Calu3 (cell line): ENCODE measurements around the gene TSPAN13. TPM values are rescaled to one million over a fixed set of nuclear protein-coding genes. Genes with fewer than 3 reads are reported as not detected.

Source experiments
- BruUV-seq: library from RNA; stranded (reverse); fragments of 400-500 nt; replicated peaks from 2 replicates; lab custom pipeline; 2021; lab: Mats Ljungman, UMichigan
- CTCF ChIA-PET: fragments of 300-600 bp; sonication (Branson Sonifier 250); formaldehyde crosslinking; loops from one replicate; lab custom pipeline; 2022; ENCODE audit warnings: antibody characterized with exemption; lab: Charles Lee
- DNase-seq: peaks from one replicate; pipeline ENCODE4 v3.0.0; 2022
- H3K27ac Mint-ChIP-seq: one replicate; pipeline ENCODE4 v1.8.0; 2022; ENCODE audit warnings: mixed read lengths; ENCODE audit not compliant: unreplicated experiment
- H3K27me3 Mint-ChIP-seq: one replicate; pipeline ENCODE4 v1.8.0; 2022; ENCODE audit warnings: mixed read lengths; ENCODE audit not compliant: unreplicated experiment
- H3K36me3 Mint-ChIP-seq: one replicate; pipeline ENCODE4 v1.8.0; 2022; ENCODE audit warnings: mild to moderate bottlenecking, moderate library complexity, mixed read lengths; ENCODE audit not compliant: insufficient read depth, unreplicated experiment
- H3K4me1 Mint-ChIP-seq: one replicate; pipeline ENCODE4 v1.8.0; 2022; ENCODE audit warnings: mild to moderate bottlenecking, low read depth, mixed read lengths; ENCODE audit not compliant: unreplicated experiment
- H3K4me3 Mint-ChIP-seq: one replicate; pipeline ENCODE4 v1.8.0; 2022; ENCODE audit warnings: mild to moderate bottlenecking, low read depth, moderate library complexity, mixed read lengths; ENCODE audit not compliant: unreplicated experiment
- H3K9me3 Mint-ChIP-seq: one replicate; pipeline ENCODE4 v1.8.0; 2022; ENCODE audit warnings: low read depth, mixed read lengths; ENCODE audit not compliant: unreplicated experiment
- intact Hi-C: fragments of 100-400 bp; cut with micrococcal nuclease; formaldehyde crosslinking; loops from one replicate; pipeline ENCODE4 v1.10.0; 2022; ENCODE audit not compliant: unreplicated experiment
- total RNA-seq: library from RNA; stranded (reverse); gene quantifications from 2 replicates; pipeline ENCODE4 v1.2.3, GENCODE V29; 2022
- TF ChIP-seq, protein P1 (sequence below): fragments of 200-600 bp; IDR thresholded peaks from one replicate; pipeline ENCODE4 v1.8.0; 2022; ENCODE audit warnings: antibody characterized with exemption; ENCODE audit not compliant: unreplicated experiment

Gene TSPAN13
- total RNA-seq, 1 experiment from 2014 or later, result 148 TPM

- TF ChIP-seq, protein P1, sequence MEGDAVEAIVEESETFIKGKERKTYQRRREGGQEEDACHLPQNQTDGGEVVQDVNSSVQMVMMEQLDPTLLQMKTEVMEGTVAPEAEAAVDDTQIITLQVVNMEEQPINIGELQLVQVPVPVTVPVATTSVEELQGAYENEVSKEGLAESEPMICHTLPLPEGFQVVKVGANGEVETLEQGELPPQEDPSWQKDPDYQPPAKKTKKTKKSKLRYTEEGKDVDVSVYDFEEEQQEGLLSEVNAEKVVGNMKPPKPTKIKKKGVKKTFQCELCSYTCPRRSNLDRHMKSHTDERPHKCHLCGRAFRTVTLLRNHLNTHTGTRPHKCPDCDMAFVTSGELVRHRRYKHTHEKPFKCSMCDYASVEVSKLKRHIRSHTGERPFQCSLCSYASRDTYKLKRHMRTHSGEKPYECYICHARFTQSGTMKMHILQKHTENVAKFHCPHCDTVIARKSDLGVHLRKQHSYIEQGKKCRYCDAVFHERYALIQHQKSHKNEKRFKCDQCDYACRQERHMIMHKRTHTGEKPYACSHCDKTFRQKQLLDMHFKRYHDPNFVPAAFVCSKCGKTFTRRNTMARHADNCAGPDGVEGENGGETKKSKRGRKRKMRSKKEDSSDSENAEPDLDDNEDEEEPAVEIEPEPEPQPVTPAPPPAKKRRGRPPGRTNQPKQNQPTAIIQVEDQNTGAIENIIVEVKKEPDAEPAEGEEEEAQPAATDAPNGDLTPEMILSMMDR, result no peak
- CTCF ChIA-PET, result interaction anchor here (0.6 to 2.1 kb wide), 11 partner anchors 9 to 188 kb away, joined by 3 to 10 read pairs (median 3); partner anchors contain the start of gene AGR3
- no TSS peak for BruUV-seq
- Mint-ChIP-seq H3K9me3 (no peaks in the 10 kb centered on the region), H3K27me3 (no peaks in the 10 kb centered on the region), H3K27ac (peak within 1 kb of the TSS; percentile 88), H3K4me1 (peaks cover 27% of the 10 kb centered on the region), H3K36me3 (peaks cover 32% of the 10 kb centered on the region), H3K4me3 (peak within 1 kb of the TSS; percentile 80)
- intact Hi-C loops, result loop anchor here (2.0 to 10.0 kb wide), 4 partner anchors 42 to 330 kb away; partner anchors contain the start of gene AGR3
- peak; percentile 89 for DNase-seq
Measured at GRCh38 chr7:16804674-16805439, 51.3 kb downstream of the TSPAN13 start, which contains the start of gene AGR2. AGR2 (minus strand) TSS chr7:16804999; CDS start chr7:16801796, 3,203 bp downstream.

DNA sequence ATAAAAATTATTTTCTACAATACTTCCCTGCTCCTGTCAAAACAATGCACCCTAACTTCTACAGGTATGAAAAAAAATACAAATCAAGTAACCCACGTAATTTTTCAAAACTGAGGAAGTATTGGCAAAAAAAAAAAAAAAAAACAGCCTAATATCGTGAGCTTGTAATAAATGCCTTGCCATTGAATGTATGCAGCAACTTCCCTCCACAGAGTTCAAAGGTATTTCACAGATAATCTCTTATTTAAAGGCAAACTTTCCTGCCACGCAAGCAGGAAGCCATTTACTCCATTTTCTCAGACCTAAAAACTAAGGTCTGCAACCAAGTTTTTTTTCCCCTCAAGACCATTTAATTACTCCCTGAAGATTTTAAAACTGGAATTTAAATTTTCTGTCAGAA, 51.9 kb downstream of the TSPAN13 start:
- intact Hi-C loops, result loop anchor here (2.0 to 10.0 kb wide), 3 partner anchors 41 to 329 kb away; partner anchors contain the start of gene AGR3
- H3K27me3 Mint-ChIP-seq, result no peaks in the 10 kb centered on the region
- H3K27ac Mint-ChIP-seq, result peak overlapping the region; percentile 88
- DNase-seq, result no peak
- peaks cover 33% of the 10 kb centered on the region for H3K4me1 Mint-ChIP-seq
- peaks cover 36% of the 10 kb centered on the region for H3K36me3 Mint-ChIP-seq
- no TSS peak for BruUV-seq
- no peaks in the 10 kb centered on the region for H3K9me3 Mint-ChIP-seq
- H3K4me3 Mint-ChIP-seq, result peak overlapping the region; percentile 80
- TF ChIP-seq, protein P1, result no peak
- CTCF ChIA-PET, result interaction anchor here (0.6 to 2.1 kb wide), 6 partner anchors 39 to 189 kb away, joined by 3 to 10 read pairs (median 3); no protein-coding TSS in a partner anchor

- H3K27me3 Mint-ChIP-seq, result no peaks in the 10 kb centered on the region
- BruUV-seq, result no TSS peak
- TF ChIP-seq, protein P1, result no peak
- H3K4me3 Mint-ChIP-seq, result no peak overlapping the region
- H3K27ac Mint-ChIP-seq, result peak overlapping the region; percentile 36
- CTCF ChIA-PET, result interaction anchor here (0.6 to 0.7 kb wide), 2 partner anchors 9 to 1675 kb away, joined by 3 to 4 read pairs; no protein-coding TSS in a partner anchor
- H3K36me3 Mint-ChIP-seq, result peaks cover 32% of the 10 kb centered on the region
- H3K4me1 Mint-ChIP-seq, result peaks cover 65% of the 10 kb centered on the region
- H3K9me3 Mint-ChIP-seq, result no peaks in the 10 kb centered on the region
- intact Hi-C loops, result no loop called here
- DNase-seq, result no peak
Measured at GRCh38 chr7:16810112-16810511, 56.6 kb downstream of the TSPAN13 start.

DNA sequence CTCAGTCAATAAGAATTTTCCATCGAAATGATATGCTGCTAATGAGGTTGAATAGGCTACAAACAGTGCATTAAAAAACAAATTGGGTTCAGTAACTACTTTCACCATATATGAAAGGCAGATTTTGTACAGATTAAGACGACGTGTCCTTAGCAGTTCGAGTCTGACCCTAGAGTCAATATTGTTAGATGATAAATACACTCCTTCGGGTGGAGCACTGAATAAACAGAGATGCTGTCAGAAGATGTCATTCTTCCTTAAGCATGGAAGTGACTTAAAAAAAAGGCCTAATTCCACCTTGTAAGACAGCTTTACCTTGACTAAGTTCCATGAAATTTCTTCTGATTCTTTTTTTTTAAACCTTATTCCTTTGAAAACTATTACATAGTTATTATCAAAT, 57.0 kb downstream of the TSPAN13 start:
- Mint-ChIP-seq H3K9me3 (no peaks in the 10 kb centered on the region), H3K4me3 (no peak overlapping the region), H3K27me3 (no peaks in the 10 kb centered on the region), H3K4me1 (peaks cover 65% of the 10 kb centered on the region), H3K27ac (peak overlapping the region; percentile 36), H3K36me3 (peaks cover 28% of the 10 kb centered on the region)
- no TSS peak for BruUV-seq
- intact Hi-C loops, result no loop called here
- TF ChIP-seq, protein P1, result no peak
- DNase-seq, result no peak
- CTCF ChIA-PET, result interaction anchor here (0.6 to 1.5 kb wide), 2 partner anchors 12 to 1675 kb away, joined by 3 read pairs; no protein-coding TSS in a partner anchor
